Spleen (tissue), 11 donors: ENCODE results near the gene DUSP2. TPM values are rescaled to one million over a fixed set of nuclear protein-coding genes. Genes with fewer than 3 reads are reported as not detected.
"Not testable (repeated sequence)": the region's sequence is repeated elsewhere in the genome, so short reads cannot be mapped to it uniquely, and the experiment has no call there.

Source experiments
- DNase-seq: peaks from one replicate; pipeline ENCODE4 v3.0.0-alpha.2; 2020
- H3K27ac ChIP-seq, 8 donors: fragments of 200-600 bp; sonication (generic) in 7 of 8; 1 replicate in 4 of 8; 2 replicates in 4 of 8; pipeline versions ENCODE4 v1.5.0 to v1.8.0; 2016 to 2021; ENCODE audit warnings: inconsistent platforms in 4 of 8, mild to moderate bottlenecking in 4 of 8, moderate library complexity in 1 of 8
- H3K27me3 ChIP-seq, 7 donors: fragments of 200-600 bp; sonication (generic) in 6 of 7; replicated peaks in 1 of 7; 1 replicate in 4 of 7; 2 replicates in 3 of 7; pipeline versions ENCODE4 v1.5.0 to v1.8.0; 2016 to 2021; ENCODE audit warnings: inconsistent platforms in 3 of 7, mild to moderate bottlenecking in 1 of 7
- H3K36me3 ChIP-seq, 6 donors: fragments of 200-600 bp; sonication (generic) in 5 of 6; 1 replicate in 4 of 6; 2 replicates in 2 of 6; pipeline versions ENCODE4 v1.5.0 to v1.8.0; 2016 to 2021; ENCODE audit warnings: inconsistent platforms in 2 of 6
- H3K4me1 ChIP-seq, 6 donors: fragments of 200-600 bp; sonication (generic) in 5 of 6; 1 replicate in 3 of 6; 2 replicates in 3 of 6; pipeline versions ENCODE4 v1.5.0 to v1.8.0; 2016 to 2021; ENCODE audit warnings: inconsistent platforms in 3 of 6
- H3K4me3 ChIP-seq, 8 donors: fragments of 200-600 bp; sonication (generic) in 7 of 8; 1 replicate in 4 of 8; 2 replicates in 4 of 8; pipeline versions ENCODE4 v1.5.0 to v1.8.0; 2016 to 2021; ENCODE audit warnings: inconsistent platforms in 4 of 8, mild to moderate bottlenecking in 4 of 8, moderate library complexity in 2 of 8
- H3K9me3 ChIP-seq, 8 donors: fragments of 200-600 bp; sonication (generic) in 7 of 8; 1 replicate in 4 of 8; 2 replicates in 4 of 8; pipeline versions ENCODE4 v1.5.0 to v1.8.0; 2016 to 2021; ENCODE audit warnings: inconsistent platforms in 4 of 8
- POLR2A ChIP-seq, 3 donors: fragments of 450-650 bp; IDR thresholded peaks; one replicate each; pipeline ENCODE4 v1.5.1; 2017; ENCODE audit warnings: antibody characterized with exemption in 3 of 3, mild to moderate bottlenecking in 1 of 3
- POLR2AphosphoS5 ChIP-seq, 3 donors: sonication (generic); formaldehyde crosslinking; IDR thresholded peaks; one replicate each; pipeline ENCODE4 v1.5.1; 2017; ENCODE audit warnings: antibody characterized with exemption in 3 of 3
- WGBS, 5 donors: extraction: QIAGEN DNeasy Blood & Tissue Kit in 3 of 5; methylation state at CpG; one replicate each; pipeline versions ENCODE4 v1.1.5 to v1.1.7; 2013 to 2018; 5-methylcytosine and 5-hydroxymethylcytosine counted together
- intact Hi-C: fragments of 100-400 bp; cut with DNase I; formaldehyde crosslinking; loops from one replicate; pipeline ENCODE4 v1.15.0; 2023; ENCODE audit warnings: low total_unique reads
- polyA plus RNA-seq, 3 donors: library from polyadenylated mRNA; stranded (reverse); fragments of 200-250 nt; gene quantifications; one replicate each; pipeline ENCODE4 v1.2.1, GENCODE V29; 2013
- total RNA-seq, 7 donors: library from RNA; depleted of rRNA in 3 of 7; stranded (reverse); fragments of >200 nt in 3 of 7; fragmentation: NEBNext Ultra II Directional in 4 of 7; extraction: Animal tissue kit (Norgen Biotek cat#: 25700) in 4 of 7; gene quantifications; one replicate each; pipeline versions ENCODE4 v1.1.0 to v1.2.1, GENCODE V29; 2016 to 2021
- TF ChIP-seq, protein P1 (sequence below), 11 experiments: fragments of 200-600 bp in 7 of 11; fragments of 450-650 bp in 4 of 11; sonication (generic) in 4 of 11; IDR thresholded peaks in 8 of 11; conservative IDR thresholded peaks in 3 of 11; 1 replicate in 7 of 11; 2 replicates in 4 of 11; pipeline versions ENCODE4 v1.4.0 to v1.8.0; 2016 to 2021; ENCODE audit warnings: antibody characterized with exemption in 11 of 11, inconsistent platforms in 4 of 11, mild to moderate bottlenecking in 1 of 11
- donor health status: healthy with polysubstance abuse.
- donor health status: DM: no; HTN: no; CAD: no; lungs with moderate emphysema.
- donor health status: DM: no; HTN: no; CAD: no.
- donor health status: Bipolar disorder and iron deficiency.
- donor health status: healthy.
- donor health status: DM: no; HTN: no; CAD: no.
- donor health status: DM: yes; HTN: yes; CAD: no.

Gene DUSP2
- total and polyA plus RNA-seq, 10 donors = 24.2 to 88.0 (median 46.3) TPM

DNA sequence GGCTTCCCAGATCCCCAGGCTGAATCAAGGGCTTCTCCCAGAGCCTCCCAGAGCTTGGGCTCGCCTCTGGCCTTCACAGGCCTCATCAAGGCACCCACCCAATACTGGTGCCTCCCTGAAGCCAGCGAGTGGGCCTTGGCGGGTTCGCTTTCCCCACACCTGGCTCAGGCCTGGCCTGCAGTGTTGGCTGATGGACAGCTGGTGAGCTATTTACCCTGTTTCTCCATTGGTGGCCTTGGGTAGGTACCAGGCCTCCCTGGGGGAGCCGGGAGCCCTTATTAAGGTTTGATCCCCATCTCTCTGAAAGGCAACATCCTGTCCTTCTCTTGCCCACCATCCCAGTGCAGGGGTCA is 18.2 kb upstream of the DUSP2 start:
- H3K4me3 ChIP-seq = peak overlapping the region in 1 of 8 donors; percentile 55
- DNase-seq = no peak
- H3K36me3 ChIP-seq = no peaks in the 10 kb centered on the region
- intact Hi-C loops = no loop called here
- H3K27me3 ChIP-seq = no peaks in the 10 kb centered on the region
- 61 to 93% (median 81%) methylated on average over 5 of the region's 5 CpGs for WGBS, 5 donors
- H3K9me3 ChIP-seq = peaks cover 0 to 8% (median 0%) of the 10 kb centered on the region in 8 donors
- TF ChIP-seq, protein P1, sequence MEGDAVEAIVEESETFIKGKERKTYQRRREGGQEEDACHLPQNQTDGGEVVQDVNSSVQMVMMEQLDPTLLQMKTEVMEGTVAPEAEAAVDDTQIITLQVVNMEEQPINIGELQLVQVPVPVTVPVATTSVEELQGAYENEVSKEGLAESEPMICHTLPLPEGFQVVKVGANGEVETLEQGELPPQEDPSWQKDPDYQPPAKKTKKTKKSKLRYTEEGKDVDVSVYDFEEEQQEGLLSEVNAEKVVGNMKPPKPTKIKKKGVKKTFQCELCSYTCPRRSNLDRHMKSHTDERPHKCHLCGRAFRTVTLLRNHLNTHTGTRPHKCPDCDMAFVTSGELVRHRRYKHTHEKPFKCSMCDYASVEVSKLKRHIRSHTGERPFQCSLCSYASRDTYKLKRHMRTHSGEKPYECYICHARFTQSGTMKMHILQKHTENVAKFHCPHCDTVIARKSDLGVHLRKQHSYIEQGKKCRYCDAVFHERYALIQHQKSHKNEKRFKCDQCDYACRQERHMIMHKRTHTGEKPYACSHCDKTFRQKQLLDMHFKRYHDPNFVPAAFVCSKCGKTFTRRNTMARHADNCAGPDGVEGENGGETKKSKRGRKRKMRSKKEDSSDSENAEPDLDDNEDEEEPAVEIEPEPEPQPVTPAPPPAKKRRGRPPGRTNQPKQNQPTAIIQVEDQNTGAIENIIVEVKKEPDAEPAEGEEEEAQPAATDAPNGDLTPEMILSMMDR (IDR thresholded peaks at IDR 0.05 in 8 of 11, conservative IDR thresholded peaks at IDR 0.05 in 3 of 11) = no peak
- H3K27ac ChIP-seq = peak overlapping the region; percentile 68 to 93 (median 84)
- peaks cover 18 to 69% (median 54%) of the 10 kb centered on the region in 6 donors for H3K4me1 ChIP-seq

DNA sequence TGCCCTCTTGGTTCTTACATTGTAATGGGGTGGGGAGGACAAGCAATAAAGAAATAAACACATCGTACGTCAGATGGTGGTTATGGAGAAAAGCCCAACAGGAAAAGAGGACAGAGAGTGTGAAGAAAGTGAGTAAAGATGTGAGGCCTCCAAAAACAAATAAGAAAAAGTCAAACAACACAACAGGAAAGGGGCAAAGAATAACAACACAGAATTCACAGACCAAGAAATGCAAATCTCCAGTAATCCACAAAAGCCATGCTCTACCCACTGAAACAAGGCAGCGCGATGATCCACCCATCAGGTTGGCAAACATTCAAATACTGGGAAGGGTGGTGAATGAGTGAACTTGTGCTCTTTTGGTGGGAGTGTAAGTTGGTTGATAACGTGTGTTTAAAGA is 16.7 kb upstream of the DUSP2 start:
- H3K36me3 ChIP-seq = no peaks in the 10 kb centered on the region
- peaks cover 33 to 84% (median 68%) of the 10 kb centered on the region in 6 donors for H3K4me1 ChIP-seq
- peaks cover 0 to 8% (median 0%) of the 10 kb centered on the region in 8 donors for H3K9me3 ChIP-seq
- no peaks in the 10 kb centered on the region for H3K27me3 ChIP-seq
- TF ChIP-seq, protein P1 (IDR thresholded peaks at IDR 0.05 in 8 of 11, conservative IDR thresholded peaks at IDR 0.05 in 3 of 11) = no peak
- peak in 1 of 3 donors; percentile 40 for TF ChIP-seq POLR2AphosphoS5 (IDR thresholded peaks at IDR 0.05)
- peak overlapping the region in 1 of 8 donors; percentile 30 for H3K4me3 ChIP-seq
- 53 to 64% (median 55%) methylated on average over 5 of the region's 5 CpGs for WGBS, 5 donors
- intact Hi-C loops = no loop called here
- H3K27ac ChIP-seq = peak overlapping the region; percentile 43 to 93 (median 84)
- no peak for DNase-seq

DNA sequence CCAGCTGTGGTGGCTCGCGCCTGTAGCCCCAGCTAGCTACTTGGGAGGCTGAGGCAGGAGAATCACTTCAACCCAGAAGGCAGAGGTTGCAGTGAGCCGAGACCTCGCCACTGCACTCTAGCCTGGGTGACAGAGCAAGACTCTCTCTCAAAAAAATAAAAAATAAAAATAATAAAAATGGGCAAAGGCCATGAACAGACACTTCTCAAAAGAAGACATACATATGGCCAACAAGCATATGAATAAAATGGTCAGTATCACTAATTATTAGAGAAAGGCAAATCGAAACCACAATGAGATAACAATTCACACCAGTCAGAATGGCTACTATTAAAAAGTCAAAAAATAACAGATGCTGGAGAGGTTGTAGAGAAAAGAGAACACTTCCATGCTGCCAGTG is 15.1 kb upstream of the DUSP2 start:
- Histone ChIP-seq H3K27ac (peak overlapping the region in 4 of 8 donors; percentile 75 to 93 (median 82)), H3K4me1 (peaks cover 36 to 95% (median 80%) of the 10 kb centered on the region in 6 donors)
- 89 to 96% (median 94%) methylated on average over 5 of the region's 5 CpGs for WGBS, 5 donors
- DNase-seq, H3K36me3 ChIP-seq, intact Hi-C loops, H3K4me3 ChIP-seq, H3K9me3 ChIP-seq, H3K27me3 ChIP-seq: not testable (repeated sequence)

DNA sequence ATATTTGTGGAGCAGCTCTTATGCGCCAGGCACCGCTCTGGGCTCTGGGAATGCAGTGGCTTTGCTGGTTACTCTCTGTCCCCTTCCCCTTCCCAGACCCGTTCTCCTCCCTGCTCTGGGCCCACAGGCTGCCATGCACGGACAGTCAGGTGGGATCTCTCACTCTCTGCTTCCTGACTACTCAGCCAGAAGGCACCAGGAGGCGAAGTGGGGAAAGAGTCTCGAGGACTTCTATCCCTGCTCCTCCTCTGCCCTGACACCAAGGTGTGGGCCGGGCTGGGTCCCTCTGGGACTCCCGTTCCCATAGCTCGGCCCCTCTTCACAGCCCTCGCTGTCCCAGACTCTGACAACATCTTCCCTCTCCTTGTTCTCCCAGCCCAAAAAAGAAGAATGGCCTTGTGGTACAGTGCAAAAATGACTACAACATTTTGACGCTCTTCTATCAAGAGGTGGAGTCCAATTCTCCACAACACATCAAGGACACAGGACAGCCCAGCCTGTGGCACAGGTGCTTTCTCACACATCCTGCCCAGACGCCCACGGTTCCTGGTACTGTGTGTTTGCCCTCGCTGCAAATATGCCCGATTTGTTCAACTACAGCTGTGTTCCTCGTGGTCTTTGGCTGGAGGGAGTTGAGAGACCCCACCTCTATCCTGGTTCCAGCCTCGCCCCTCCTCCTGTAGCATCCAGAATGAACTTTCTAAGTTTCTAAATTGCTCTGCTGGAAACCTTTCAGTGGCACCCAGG is 14.0 kb upstream of the DUSP2 start:
- H3K4me3 ChIP-seq = no peak overlapping the region
- peaks cover 0 to 8% (median 0%) of the 10 kb centered on the region in 8 donors for H3K9me3 ChIP-seq
- intact Hi-C loops = no loop called here
- TF ChIP-seq POLR2AphosphoS5 (IDR thresholded peaks at IDR 0.05) (peak in 2 of 3 donors; percentile 32 to 59), POLR2A (IDR thresholded peaks at IDR 0.05) (no peak)
- H3K27me3 ChIP-seq = no peaks in the 10 kb centered on the region
- H3K36me3 ChIP-seq = no peaks in the 10 kb centered on the region
- peaks cover 34 to 84% (median 71%) of the 10 kb centered on the region in 6 donors for H3K4me1 ChIP-seq
- peak; percentile 76 for DNase-seq
- WGBS, 5 donors = 70 to 85% (median 75%) methylated on average over 17 of the region's 17 CpGs
- peak overlapping the region in 4 of 8 donors; percentile 65 to 93 (median 76) for H3K27ac ChIP-seq

DNA sequence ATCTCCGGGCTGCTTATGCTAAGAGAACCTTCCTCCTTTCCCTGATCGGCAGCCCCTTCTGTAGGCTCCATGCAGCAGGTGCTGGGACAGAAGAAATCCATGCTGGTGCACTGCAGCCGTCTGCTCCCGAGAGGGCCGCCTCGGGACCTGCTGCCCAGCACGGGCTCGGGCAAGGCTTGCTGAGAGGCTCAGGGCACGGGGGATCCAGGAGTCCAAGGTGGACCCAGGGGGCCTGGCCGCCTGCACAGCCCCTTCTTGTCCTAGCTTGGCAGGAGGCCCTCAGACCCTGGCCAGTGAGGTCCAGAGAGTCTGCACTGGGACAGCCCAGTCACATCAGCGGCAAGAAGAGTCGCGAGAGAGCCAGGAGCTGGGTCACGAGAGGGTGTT is 13.3 kb upstream of the DUSP2 start:
- Histone ChIP-seq H3K36me3 (no peaks in the 10 kb centered on the region), H3K27ac (peak overlapping the region in 4 of 8 donors; percentile 65 to 93 (median 76)), H3K4me3 (no peak overlapping the region), H3K9me3 (peaks cover 0 to 8% (median 0%) of the 10 kb centered on the region in 8 donors), H3K27me3 (no peaks in the 10 kb centered on the region), H3K4me1 (peaks cover 28 to 77% (median 64%) of the 10 kb centered on the region in 6 donors)
- TF ChIP-seq, protein P1 (IDR thresholded peaks at IDR 0.05 in 8 of 11, conservative IDR thresholded peaks at IDR 0.05 in 3 of 11) = no peak
- TF ChIP-seq POLR2A (IDR thresholded peaks at IDR 0.05) = no peak
- TF ChIP-seq POLR2AphosphoS5 (IDR thresholded peaks at IDR 0.05) = no peak
- intact Hi-C loops = no loop called here
- WGBS, 5 donors = 76 to 90% (median 88%) methylated on average over 7 to 14 of the region's 14 CpGs
- DNase-seq = peak; percentile 78
